IMR-90 (cell line): Measurements from ENCODE around the gene RPL41. TPM values are rescaled to one million over a fixed set of nuclear protein-coding genes. Genes with fewer than 3 reads are reported as not detected.

Experiments
- ATAC-seq: fragments of 200-7000 bp; cut with Tn5 transposase; 2 replicates; pipeline ENCODE4 v1.9.1; 2020; ENCODE audit warnings: low read depth, mild to moderate bottlenecking, moderate library complexity
- BruUV-seq: library from RNA; stranded (reverse); fragments of 400-500 nt; replicated peaks from 2 replicates; lab custom pipeline; 2021; lab: Mats Ljungman, UMichigan
- CTCF ChIA-PET: fragments of 300-600 bp; formaldehyde crosslinking; extraction: SDS; loops from one replicate; lab custom pipeline; 2021; ENCODE audit warnings: antibody characterized with exemption; lab: Yijun Ruan, JAX
- POLR2A ChIA-PET: fragments of 300-600 bp; sonication (Branson Sonifier 250); formaldehyde crosslinking; loops from one replicate; lab custom pipeline; 2022; ENCODE audit warnings: antibody characterized with exemption; ENCODE audit not compliant: unreplicated experiment; lab: Charles Lee
- DNase-seq: peaks from one replicate; pipeline ENCODE4 v3.0.0; 2013
- H2AFZ ChIP-seq: replicated peaks from 2 replicates; pipeline ENCODE3; 2013; ENCODE audit warnings: low read length, mild to moderate bottlenecking; ENCODE audit not compliant: poor library complexity
- H2AK5ac ChIP-seq: 2 replicates; pipeline ENCODE4 v1.6.1; 2013; ENCODE audit warnings: low read depth, low read length, inconsistent platforms
- H2AK9ac ChIP-seq: replicated peaks from 2 replicates; pipeline ENCODE3; 2013; ENCODE audit warnings: mild to moderate bottlenecking, low read depth, low read length, moderate library complexity; ENCODE audit not compliant: poor library complexity
- H2BK120ac ChIP-seq: 2 replicates; pipeline ENCODE4 v1.6.1; 2013; ENCODE audit warnings: low read depth, low read length, inconsistent platforms
- H2BK15ac ChIP-seq: 3 replicates; pipeline ENCODE4 v1.6.1; 2013; ENCODE audit warnings: low read depth, low read length, inconsistent platforms
- H2BK20ac ChIP-seq: 2 replicates; pipeline ENCODE4 v1.6.1; 2013; ENCODE audit warnings: low read depth, mild to moderate bottlenecking, inconsistent platforms, low read length, moderate library complexity
- H2BK5ac ChIP-seq: 2 replicates; pipeline ENCODE4 v1.6.1; 2013; ENCODE audit warnings: mild to moderate bottlenecking, low read depth, low read length, inconsistent platforms; ENCODE audit not compliant: poor library complexity, severe bottlenecking
- H3K14ac ChIP-seq: replicated peaks from 2 replicates; pipeline ENCODE4 v1.6.1; 2013; ENCODE audit warnings: low read depth, low read length, inconsistent platforms
- H3K18ac ChIP-seq: 2 replicates; pipeline ENCODE4 v1.6.1; 2013; ENCODE audit warnings: low read depth, low read length, control low read depth
- H3K23ac ChIP-seq: 2 replicates; pipeline ENCODE4 v1.6.1; 2013; ENCODE audit warnings: low read depth, low read length, inconsistent platforms
- H3K27ac ChIP-seq: 2 replicates; pipeline ENCODE4 v1.5.1; 2013; ENCODE audit warnings: mild to moderate bottlenecking, control low read depth, low read length; ENCODE audit not compliant: insufficient read depth
- H3K27me3 ChIP-seq: 2 replicates; pipeline ENCODE4 v1.6.1; 2013; ENCODE audit warnings: low read length; ENCODE audit not compliant: control insufficient read depth, insufficient read depth
- H3K36me3 ChIP-seq: 2 replicates; pipeline ENCODE4 v1.6.1; 2013; ENCODE audit warnings: low read length, mixed read lengths; ENCODE audit not compliant: control insufficient read depth, insufficient read depth
- H3K4ac ChIP-seq: 2 replicates; pipeline ENCODE4 v1.6.1; 2013; ENCODE audit warnings: low read depth, low read length, inconsistent platforms
- H3K4me1 ChIP-seq: 2 replicates; pipeline ENCODE4 v1.6.1; 2013; ENCODE audit warnings: low read length, mixed read lengths; ENCODE audit not compliant: control insufficient read depth, insufficient read depth
- H3K4me2 ChIP-seq: 2 replicates; pipeline ENCODE4 v1.6.1; 2013; ENCODE audit warnings: low read depth, mild to moderate bottlenecking, control low read depth, low read length, moderate library complexity
- H3K4me3 ChIP-seq: 2 replicates; pipeline ENCODE4 v1.5.1; 2013; ENCODE audit warnings: low read depth, mild to moderate bottlenecking, control low read depth, low read length, moderate library complexity; ENCODE audit not compliant: insufficient read depth
- H3K56ac ChIP-seq: 2 replicates; pipeline ENCODE4 v1.6.1; 2013; ENCODE audit warnings: low read length, inconsistent platforms; ENCODE audit not compliant: insufficient read depth; ENCODE audit errors: extremely low read depth
- H3K79me1 ChIP-seq, 2 experiments: 2 replicates each; pipeline ENCODE4 v1.6.1; 2013; ENCODE audit warnings: low read length in 2 of 2, inconsistent platforms in 1 of 2, low read depth in 1 of 2
- H3K9ac ChIP-seq: 2 replicates; pipeline ENCODE4 v1.6.1; 2013; ENCODE audit warnings: low read depth, low read length, control low read depth
- H3K9me1 ChIP-seq: 2 replicates; pipeline ENCODE4 v1.6.1; 2013; ENCODE audit warnings: low read length, inconsistent platforms; ENCODE audit not compliant: insufficient read depth
- H3K9me3 ChIP-seq: 2 replicates; pipeline ENCODE4 v1.6.1; 2013; ENCODE audit warnings: low read length; ENCODE audit not compliant: control insufficient read depth, insufficient read depth
- H4K20me1 ChIP-seq: 2 replicates; pipeline ENCODE4 v1.6.1; 2013; ENCODE audit warnings: low read length, inconsistent platforms; ENCODE audit not compliant: insufficient read depth
- H4K5ac ChIP-seq: 2 replicates; pipeline ENCODE4 v1.6.1; 2013; ENCODE audit warnings: mild to moderate bottlenecking, low read depth, low read length, control low read depth
- H4K8ac ChIP-seq, 2 experiments: 2 replicates each; pipeline ENCODE4 v1.6.1; 2013; ENCODE audit warnings: low read depth in 2 of 2, low read length in 2 of 2, control low read depth in 1 of 2, inconsistent platforms in 1 of 2
- H4K91ac ChIP-seq: 2 replicates; pipeline ENCODE4 v1.6.1; 2013; ENCODE audit warnings: low read depth, low read length, inconsistent platforms; ENCODE audit not compliant: insufficient read depth
- BHLHE40 ChIP-seq: fragments of 150-350 bp; IDR thresholded peaks from 2 replicates; pipeline ENCODE4 v1.6.1; 2016; ENCODE audit warnings: mild to moderate bottlenecking, low read depth, low read length
- CEBPB ChIP-seq: IDR thresholded peaks from 2 replicates; pipeline ENCODE4 v1.6.1; 2012; ENCODE audit warnings: low read depth, low read length, improper control_type of control experiment
- CTCF ChIP-seq: conservative IDR thresholded peaks from 2 replicates; pipeline ENCODE4 v1.5.1; 2012; ENCODE audit warnings: mild to moderate bottlenecking, low read depth, low read length, improper control_type of control experiment
- ELK1 ChIP-seq: fragments of 150-350 bp; IDR thresholded peaks from 2 replicates; pipeline ENCODE4 v1.6.1; 2016; ENCODE audit warnings: low read depth, mild to moderate bottlenecking, low read length, moderate library complexity, borderline replicate concordance
- FOS ChIP-seq: fragments of 150-350 bp; IDR thresholded peaks from 2 replicates; pipeline ENCODE4 v1.6.1; 2016; ENCODE audit warnings: low read depth, low read length
- MAFK ChIP-seq: IDR thresholded peaks from 2 replicates; pipeline ENCODE4 v1.6.1; 2012; ENCODE audit warnings: low read depth, low read length, improper control_type of control experiment
- MAZ ChIP-seq: IDR thresholded peaks from 2 replicates; pipeline ENCODE4 v1.6.1; 2012; ENCODE audit warnings: low read depth, mild to moderate bottlenecking, low read length, improper control_type of control experiment, moderate library complexity, borderline replicate concordance
- MXI1 ChIP-seq: IDR thresholded peaks from 2 replicates; pipeline ENCODE4 v1.6.1; 2012; ENCODE audit warnings: low read depth, mild to moderate bottlenecking, low read length, moderate library complexity, borderline replicate concordance
- NFE2L2 ChIP-seq: fragments of 150-350 bp; IDR thresholded peaks from 2 replicates; pipeline ENCODE4 v1.6.1; 2016; ENCODE audit warnings: low read depth, mild to moderate bottlenecking, low read length
- RAD21 ChIP-seq: IDR thresholded peaks from 2 replicates; pipeline ENCODE4 v1.6.1; 2012; ENCODE audit warnings: low read length, improper control_type of control experiment
- RCOR1 ChIP-seq: IDR thresholded peaks from 2 replicates; pipeline ENCODE4 v1.6.1; 2012; ENCODE audit warnings: mild to moderate bottlenecking, low read length, improper control_type of control experiment; ENCODE audit not compliant: insufficient replicate concordance
- RFX5 ChIP-seq: IDR thresholded peaks from 2 replicates; pipeline ENCODE4 v1.8.0; 2012; ENCODE audit warnings: low read depth, mild to moderate bottlenecking, low read length, moderate library complexity
- SMC3 ChIP-seq: fragments of 150-350 bp; IDR thresholded peaks from 2 replicates; pipeline ENCODE4 v1.6.1; 2016; ENCODE audit warnings: low read depth, mild to moderate bottlenecking, antibody characterized with exemption, low read length, moderate library complexity
- USF2 ChIP-seq: fragments of 150-350 bp; IDR thresholded peaks from 2 replicates; pipeline ENCODE4 v1.6.1; 2017; ENCODE audit warnings: mild to moderate bottlenecking, antibody characterized with exemption, low read length, low read depth
- WGBS, 2 experiments: methylation state at CpG; one replicate each; pipeline versions ENCODE4 v1.1.5 to v1.1.7; 2013; ENCODE audit warnings: missing lambda C conversion rate in 2 of 2; ENCODE audit not compliant: insufficient read length in 1 of 2; ENCODE audit errors: extremely low coverage in 2 of 2; 5-methylcytosine and 5-hydroxymethylcytosine counted together
- dilution Hi-C: fragments of 300-500 bp; cut with HindIII; formaldehyde crosslinking; loops from one replicate; pipeline ENCODE4 v1.14.3; 2018; ENCODE audit warnings: low sequenced_read_pairs; ENCODE audit not compliant: unreplicated experiment
- in situ Hi-C: fragments of 300-500 bp; cut with MboI; formaldehyde crosslinking; loops from 3 replicates; pipeline ENCODE4 v1.14.3; 2019; ENCODE audit warnings: low sequenced_read_pairs, inconsistent platforms, mixed read lengths
- intact Hi-C: fragments of 100-400 bp; cut with micrococcal nuclease; formaldehyde crosslinking; loops from 2 replicates; pipeline ENCODE4 v1.10.0; 2022
- polyA plus RNA-seq, 3 experiments: library from polyadenylated mRNA; depleted of rRNA; stranded (reverse); fragments of >200 nt; gene quantifications; 2 replicates each; pipeline ENCODE4 v1.2.3, GENCODE V29; 2012; ENCODE audit warnings: low replicate concordance in 1 of 3
- total RNA-seq: library from RNA; depleted of rRNA; stranded (reverse); fragments of >200 nt; gene quantifications from 2 replicates; pipeline ENCODE4 v1.2.3, GENCODE V29; 2012

RPL41 gene
- total and polyA plus RNA-seq, 2 of the 4 experiments (the other 2 are of a cell fraction), result 1,119 to 9,394 TPM

GRCh38 chr12:56081393-56082347 lies 34.8 kb upstream of the RPL41 start:
- no TSS peak for BruUV-seq
- Histone ChIP-seq H3K79me1 (no peaks in the 10 kb centered on the region), H4K91ac (no peak overlapping the region), H2AK5ac (no peak overlapping the region), H3K4me1 (peaks cover 4% of the 10 kb centered on the region; the same call in 1 of the 2 replicates), H3K4ac (no peak overlapping the region), H3K56ac (no peak overlapping the region), H3K27ac (no peak overlapping the region), H3K9me1 (0 out of 2 replicates have a peak, but pooled peaks cover 3% of the 10 kb centered on the region), H2BK120ac (no peak overlapping the region), H2AFZ (peak overlapping the region; percentile 43), H3K36me3 (no peaks in the 10 kb centered on the region), H2AK9ac (peak overlapping the region; percentile 55), H4K5ac (no peak overlapping the region), H4K8ac (no peak overlapping the region), H2BK15ac (no peak overlapping the region), H3K27me3 (peaks cover 38% of the 10 kb centered on the region), H3K4me3 (no peak overlapping the region), H3K4me2 (no peak overlapping the region), H4K20me1 (no peaks in the 10 kb centered on the region; the same call in 1 of the 2 replicates), H3K23ac (no peak overlapping the region), H3K9me3 (no peaks in the 10 kb centered on the region), H3K14ac (no peak overlapping the region), H3K18ac (no peak overlapping the region), H3K9ac (no peak overlapping the region), H2BK5ac (no peak overlapping the region), H2BK20ac (no peak overlapping the region)
- POLR2A ChIA-PET, result no interaction called here
- CTCF ChIA-PET, result no interaction called here
- dilution Hi-C loops, result no loop called here
- intact Hi-C loops, result no loop called here
- DNase-seq, result no peak
- ATAC-seq, result no peak
- in situ Hi-C loops, result no loop called here
- WGBS, 2 experiments, result no CpG with 5 or more reads among the region's 6 CpGs
- TF ChIP-seq USF2 (no peak), CEBPB (no peak), MXI1 (no peak), MAZ (no peak), NFE2L2 (no peak), SMC3 (no peak), CTCF (no peak), BHLHE40 (no peak), ELK1 (no peak), FOS (no peak), RFX5 (no peak), MAFK (no peak), RCOR1 (no peak), RAD21 (no peak)
